ENCODE measurements around the gene KRT40. TPM values are rescaled to one million over a fixed set of nuclear protein-coding genes. Genes with fewer than 3 reads are reported as not detected.

Gene KRT40
- total and polyA plus RNA-seq, 9 of the 15 experiments (the other 6 are each of a cell fraction or from before 2014, with no cell fraction given), result not detected

DNA sequence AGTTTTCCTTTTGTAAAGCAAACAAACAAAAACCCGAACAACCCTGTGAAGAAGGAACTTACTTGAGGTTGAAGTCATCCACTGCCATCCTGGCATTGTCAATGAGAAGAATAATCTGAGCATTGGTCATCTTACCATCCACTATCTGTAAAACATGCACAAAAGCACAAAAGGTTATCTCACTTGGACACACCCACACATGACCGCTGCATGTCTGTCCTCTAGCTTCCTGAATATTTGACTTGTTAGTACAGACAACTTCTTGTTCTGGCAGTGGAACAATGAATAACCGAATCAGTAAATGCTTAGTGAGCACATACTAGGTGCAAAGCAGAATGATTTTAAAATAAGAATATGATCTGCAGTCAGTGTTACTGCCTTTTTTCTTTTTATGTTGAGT, 52.8 kb downstream of the KRT40 start:
- Histone ChIP-seq H3K9ac (ENCODE audit: insufficient read depth in 1 of 2, low read depth in 2 of 2, low read length in 2 of 2) (no peak overlapping the region), H4K20me1 (replicated peaks; ENCODE audit: control insufficient read depth, insufficient read depth, low read length) (no peaks in the 10 kb centered on the region), H3K9me3 (replicated peaks; ENCODE audit: control insufficient read depth, insufficient read depth, low read depth, low read length) (no peaks in the 10 kb centered on the region), H3K4me3 (no peak overlapping the region), H3K36me3 (ENCODE audit: control insufficient read depth, insufficient read depth, low read length) (no peaks in the 10 kb centered on the region), H3K4me2 (ENCODE audit: insufficient read depth, low read length) (no peak overlapping the region), H3K9me1 (ENCODE audit: control insufficient read depth, insufficient read depth, low read length) (no peaks in the 10 kb centered on the region), H3K27ac (ENCODE audit: extremely low read depth, low read depth, low read length) (no peak overlapping the region), H3K79me2 (ENCODE audit: control insufficient read depth, insufficient read depth, low read length) (no peaks in the 10 kb centered on the region), H2AFZ (ENCODE audit: low read depth, low read length) (no peak overlapping the region), H3K27me3 (ENCODE audit: control insufficient read depth in 2 of 2, insufficient read depth in 2 of 2, low read length in 2 of 2) (peaks cover 18 to 23% of the 10 kb centered on the region in 2 experiments), H3K4me1 (replicated peaks in 1 of 2; ENCODE audit: control insufficient read depth in 2 of 2, insufficient read depth in 2 of 2, low read length in 2 of 2) (peaks cover 0 to 2% of the 10 kb centered on the region in 2 experiments; a peak in 2 of 5 replicates)
- WGBS (ENCODE audit: insufficient coverage, low coverage, missing lambda C conversion rate), result 0% methylated on average over 3 of the region's 3 CpGs
- ATAC-seq (no peak), FAIRE-seq (no peak), DNase-seq (ENCODE audit: extremely low read depth in 1 of 4, low spot score in 3 of 4) (no peak)
- intact Hi-C loops (cut with micrococcal nuclease), result no loop called here
- BruUV-seq (replicated peaks), result no TSS peak
- CTCF ChIA-PET (ENCODE audit: low intra/inter-chr PET ratio), result no interaction called here
- in situ Hi-C loops (cut with MboI), result no loop called here
- POLR2A ChIA-PET, result interaction anchor here (0.5 to 1.8 kb wide), 2 partner anchors 8 to 283 kb away, joined by 3 to 4 read pairs; no protein-coding TSS in a partner anchor
- TF ChIP-seq ZBTB7A (IDR thresholded peaks at IDR 0.05; ENCODE audit: borderline replicate concordance, control insufficient read depth, low read depth, low read length), result no peak
- TF ChIP-seq ZNF12 (CRISPR knock-in tag; IDR thresholded peaks at IDR 0.05), result no peak
- TF ChIP-seq MCM2 (IDR thresholded peaks at IDR 0.05; ENCODE audit: low read depth), result no peak
- TF ChIP-seq NFE2 (IDR thresholded peaks at IDR 0.05; ENCODE audit: low read depth), result no peak
- no peak for TF ChIP-seq ZNF165 (CRISPR knock-in tag; IDR thresholded peaks at IDR 0.05; ENCODE audit: borderline replicate concordance)
- TF ChIP-seq BRCA1 (IDR thresholded peaks at IDR 0.05), result no peak
- TF ChIP-seq BRCA1 (CRISPR knock-in tag; IDR thresholded peaks at IDR 0.05), result no peak
- no peak for TF ChIP-seq CHD4 (IDR thresholded peaks at IDR 0.05; ENCODE audit: insufficient read depth, insufficient replicate concordance, low read depth, low read length, poor library complexity, severe bottlenecking)
- no peak for TF ChIP-seq RAD21 (CRISPR knock-in tag; conservative IDR thresholded peaks at IDR 0.05 in 1 of 2, IDR thresholded peaks at IDR 0.05 in 1 of 2)
- TF ChIP-seq ZNF668 (CRISPR knock-in tag; IDR thresholded peaks at IDR 0.05), result no peak
- TF ChIP-seq RNF2 (IDR thresholded peaks at IDR 0.05), result no peak
- TF ChIP-seq ETV5 (CRISPR knock-in tag; IDR thresholded peaks at IDR 0.05; ENCODE audit: low read depth), result no peak
- no peak for TF ChIP-seq MAFK (IDR thresholded peaks at IDR 0.05; ENCODE audit: low read length)
- no peak for TF ChIP-seq ZBTB5 (IDR thresholded peaks at IDR 0.05)
- TF ChIP-seq ZBTB17 (CRISPR knock-in tag; IDR thresholded peaks at IDR 0.05), result no peak
- TF ChIP-seq HMG20A (CRISPR knock-in tag; conservative IDR thresholded peaks at IDR 0.05), result no peak
- no peak for TF ChIP-seq U2AF2 (optimal IDR thresholded peaks at IDR 0.05; ENCODE audit: low read depth, low read length)
- TF ChIP-seq MTA1 (IDR thresholded peaks at IDR 0.05; ENCODE audit: borderline replicate concordance), result no peak
- no peak for TF ChIP-seq DACH1 (IDR thresholded peaks at IDR 0.05; ENCODE audit: partially characterized antibody)

Data from K562 (cell line).